ENCODE results near the gene TAF5L. TPM values are rescaled to one million over a fixed set of nuclear protein-coding genes. Genes with fewer than 3 reads are reported as not detected.
"Not testable (repeated sequence)": the region's sequence is repeated elsewhere in the genome, so short reads cannot be mapped to it uniquely, and the experiment has no call there.

Gene TAF5L
- total RNA-seq, 1 donor from 2014 or later = 24.4 TPM

DNA sequence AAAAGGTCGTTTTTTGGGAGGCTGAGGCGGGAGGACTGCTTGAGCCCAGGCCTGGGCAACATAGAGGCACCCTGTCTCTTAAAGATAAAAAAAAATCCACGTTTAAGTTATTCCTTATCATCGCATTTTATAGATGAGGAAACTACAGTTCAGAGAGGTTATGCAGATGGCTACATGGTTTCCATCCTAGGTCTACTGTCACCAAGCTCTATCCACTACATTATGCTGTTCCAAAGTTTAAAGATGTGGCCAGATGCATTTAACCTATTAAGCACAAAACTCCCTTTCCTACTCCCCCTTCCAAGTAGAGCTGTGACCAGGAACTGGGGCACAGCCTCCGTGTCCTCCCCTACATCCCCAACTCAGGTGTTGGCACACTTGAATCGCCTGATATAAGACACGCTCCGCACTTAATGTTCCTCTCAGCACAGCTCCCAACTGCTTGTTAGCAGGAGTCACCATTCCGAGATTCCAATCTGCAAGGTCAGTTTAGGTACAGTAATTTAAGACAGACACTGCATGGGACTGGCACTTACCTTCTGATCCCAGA is 1.3 kb downstream of the TAF5L start:
- H3K36me3 Mint-ChIP-seq (ENCODE audit: low read depth) = peaks cover 19% of the 10 kb centered on the region
- ATAC-seq (ENCODE audit: low read depth) (no peak), DNase-seq (no peak)
- CTCF ChIA-PET = no interaction called here
- H3K4me1 Mint-ChIP-seq = peaks cover 57% of the 10 kb centered on the region
- peak overlapping the region; percentile 79 for H3K27ac Mint-ChIP-seq
- no peaks in the 10 kb centered on the region for H3K9me3 Mint-ChIP-seq
- H3K4me3 Mint-ChIP-seq = peak overlapping the region; percentile 88
- intact Hi-C loops (cut with micrococcal nuclease) = loop anchor here (5.0 kb wide), 1 partner anchor 282 kb away; the partner anchor contains the start of gene CCSAP
- POLR2A ChIA-PET = interaction anchor here (0.5 to 4.5 kb wide), 4 partner anchors 64 to 687 kb away, joined by 3 to 46 read pairs (median 4); partner anchors contain the start of genes ABCB10 and NUP133
- TF ChIP-seq, protein P1, sequence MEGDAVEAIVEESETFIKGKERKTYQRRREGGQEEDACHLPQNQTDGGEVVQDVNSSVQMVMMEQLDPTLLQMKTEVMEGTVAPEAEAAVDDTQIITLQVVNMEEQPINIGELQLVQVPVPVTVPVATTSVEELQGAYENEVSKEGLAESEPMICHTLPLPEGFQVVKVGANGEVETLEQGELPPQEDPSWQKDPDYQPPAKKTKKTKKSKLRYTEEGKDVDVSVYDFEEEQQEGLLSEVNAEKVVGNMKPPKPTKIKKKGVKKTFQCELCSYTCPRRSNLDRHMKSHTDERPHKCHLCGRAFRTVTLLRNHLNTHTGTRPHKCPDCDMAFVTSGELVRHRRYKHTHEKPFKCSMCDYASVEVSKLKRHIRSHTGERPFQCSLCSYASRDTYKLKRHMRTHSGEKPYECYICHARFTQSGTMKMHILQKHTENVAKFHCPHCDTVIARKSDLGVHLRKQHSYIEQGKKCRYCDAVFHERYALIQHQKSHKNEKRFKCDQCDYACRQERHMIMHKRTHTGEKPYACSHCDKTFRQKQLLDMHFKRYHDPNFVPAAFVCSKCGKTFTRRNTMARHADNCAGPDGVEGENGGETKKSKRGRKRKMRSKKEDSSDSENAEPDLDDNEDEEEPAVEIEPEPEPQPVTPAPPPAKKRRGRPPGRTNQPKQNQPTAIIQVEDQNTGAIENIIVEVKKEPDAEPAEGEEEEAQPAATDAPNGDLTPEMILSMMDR (IDR thresholded peaks at IDR 0.05) = no peak
- H3K27me3 Mint-ChIP-seq = no peaks in the 10 kb centered on the region

DNA sequence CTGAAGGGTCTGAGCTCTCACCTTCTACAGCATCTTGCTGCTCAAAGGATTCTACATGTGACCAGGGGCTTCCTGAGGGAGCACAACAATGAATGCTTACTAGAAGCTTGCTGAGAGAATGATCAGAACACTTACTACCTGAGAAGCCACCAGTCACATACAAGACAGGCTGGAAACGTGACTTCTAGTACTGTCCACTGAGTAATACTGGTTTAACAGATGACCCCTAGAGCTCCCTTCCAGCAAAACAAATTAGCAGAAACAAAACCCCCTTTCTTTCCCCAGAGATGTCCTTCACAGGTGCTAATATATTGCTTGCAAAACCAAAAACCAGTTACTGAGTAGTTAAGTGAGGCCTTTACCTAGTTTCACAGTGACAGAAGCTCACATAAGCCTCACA is 2.1 kb downstream of the TAF5L start:
- ChIA-PET CTCF (no interaction called here), POLR2A (interaction anchor here (1.6 to 4.5 kb wide), 2 partner anchors 66 to 116 kb away, joined by 5 to 46 read pairs; partner anchors contain the start of genes ABCB10 and NUP133)
- Mint-ChIP-seq H3K4me3 (peak overlapping the region; percentile 12), H3K4me1 (peaks cover 52% of the 10 kb centered on the region), H3K27ac (no peak overlapping the region), H3K9me3 (no peaks in the 10 kb centered on the region), H3K36me3 (ENCODE audit: low read depth) (peaks cover 12% of the 10 kb centered on the region), H3K27me3 (no peaks in the 10 kb centered on the region)
- DNase-seq (no peak), ATAC-seq (ENCODE audit: low read depth) (no peak)
- TF ChIP-seq, protein P1 (IDR thresholded peaks at IDR 0.05) = no peak
- intact Hi-C loops (cut with micrococcal nuclease) = no loop called here

DNA sequence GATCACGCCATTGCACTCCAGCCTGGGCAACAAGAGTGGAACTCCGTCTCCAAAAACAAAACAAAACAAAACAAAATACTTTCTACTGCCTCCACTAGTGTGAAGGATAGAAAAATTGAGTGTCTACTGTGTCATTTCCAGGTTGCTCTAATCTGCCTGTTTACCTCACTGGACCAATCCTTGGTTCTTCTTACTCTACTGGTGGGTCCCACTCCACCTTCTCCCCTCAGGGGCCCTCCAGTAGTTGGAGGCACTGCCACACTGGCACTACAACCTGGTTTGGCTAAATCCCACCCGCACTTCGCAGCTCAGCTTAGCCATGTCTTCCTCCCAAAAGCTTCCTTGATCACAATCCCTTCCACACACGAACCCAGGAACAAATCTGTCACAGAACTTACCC is 2.7 kb downstream of the TAF5L start:
- no peak overlapping the region for H3K27ac Mint-ChIP-seq
- H3K36me3 Mint-ChIP-seq (ENCODE audit: low read depth) = peaks cover 7% of the 10 kb centered on the region
- POLR2A ChIA-PET = interaction anchor here (0.6 to 4.5 kb wide), 3 partner anchors 66 to 135 kb away, joined by 3 to 46 read pairs (median 5); partner anchors contain the start of genes ABCB10 and NUP133
- DNase-seq (no peak), ATAC-seq (ENCODE audit: low read depth) (no peak)
- CTCF ChIA-PET = no interaction called here
- no peaks in the 10 kb centered on the region for H3K27me3 Mint-ChIP-seq
- intact Hi-C loops (cut with micrococcal nuclease) = no loop called here
- H3K9me3 Mint-ChIP-seq = no peaks in the 10 kb centered on the region
- TF ChIP-seq, protein P1 (IDR thresholded peaks at IDR 0.05) = no peak
- H3K4me3 Mint-ChIP-seq = no peak overlapping the region
- peaks cover 47% of the 10 kb centered on the region for H3K4me1 Mint-ChIP-seq

DNA sequence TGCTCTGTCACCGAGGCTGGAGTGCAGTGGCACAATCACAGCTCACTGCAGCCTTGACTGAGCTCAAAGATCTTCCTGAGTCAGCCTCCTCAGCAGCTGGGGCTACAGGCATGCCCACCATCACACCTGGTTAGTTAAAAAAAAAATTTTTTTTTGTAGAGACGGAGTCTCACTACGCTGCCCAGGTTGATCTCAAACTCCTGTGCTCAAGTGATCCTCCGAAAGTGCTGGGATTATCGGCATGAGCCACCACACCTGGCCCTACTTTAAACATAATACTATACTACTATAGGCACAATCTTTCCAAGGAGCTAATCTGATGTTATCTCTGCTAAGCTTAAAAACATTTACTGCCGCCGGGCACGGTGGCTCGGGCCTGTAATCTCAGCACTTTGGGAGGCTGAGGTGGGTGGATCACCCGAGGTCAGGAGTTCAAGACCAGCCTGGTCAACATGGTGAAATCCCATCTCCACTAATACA is 3.2 kb downstream of the TAF5L start:
- ATAC-seq (ENCODE audit: low read depth); H3K4me3 Mint-ChIP-seq; H3K9me3 Mint-ChIP-seq; CTCF ChIA-PET; H3K36me3 Mint-ChIP-seq (ENCODE audit: low read depth); H3K27me3 Mint-ChIP-seq; DNase-seq; intact Hi-C loops (cut with micrococcal nuclease); H3K27ac Mint-ChIP-seq: not testable (repeated sequence)
- POLR2A ChIA-PET = interaction anchor here (0.6 to 4.5 kb wide), 2 partner anchors 65 to 134 kb away, joined by 3 to 46 read pairs; partner anchors contain the start of gene ABCB10
- peaks cover 45% of the 10 kb centered on the region for H3K4me1 Mint-ChIP-seq

DNA sequence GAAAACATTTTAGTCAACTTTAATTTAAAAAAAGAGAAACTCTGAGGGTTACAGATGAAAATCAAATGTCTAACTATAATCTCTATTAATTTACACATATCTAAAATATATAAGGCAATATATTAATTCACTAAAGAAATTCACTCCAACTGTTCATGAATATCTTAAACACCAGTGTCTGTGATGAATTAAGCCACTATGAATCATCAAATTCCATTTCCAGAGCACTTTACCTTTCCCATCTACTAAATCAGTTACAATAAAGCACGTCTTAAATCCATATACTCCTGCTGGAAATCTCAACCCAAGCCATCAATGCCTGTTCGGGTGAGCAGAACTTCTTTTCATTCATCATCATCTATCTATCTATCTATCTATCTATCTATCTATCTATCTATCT is 4.3 kb downstream of the TAF5L start:
- Mint-ChIP-seq H3K9me3 (no peaks in the 10 kb centered on the region), H3K27ac (no peak overlapping the region), H3K4me1 (peaks cover 35% of the 10 kb centered on the region), H3K36me3 (ENCODE audit: low read depth) (peaks cover 6% of the 10 kb centered on the region), H3K4me3 (no peak overlapping the region), H3K27me3 (no peaks in the 10 kb centered on the region)
- ChIA-PET CTCF (no interaction called here), POLR2A (no interaction called here)
- TF ChIP-seq, protein P1 (IDR thresholded peaks at IDR 0.05) = no peak
- no peak for ATAC-seq (ENCODE audit: low read depth)
- DNase-seq = no peak
- intact Hi-C loops (cut with micrococcal nuclease) = no loop called here

All from activated B cell treated with CpG ODN at 0.5 μM for 24 hours (primary cell).